B cell (primary cell): ENCODE results near the gene LRP5. TPM values are rescaled to one million over a fixed set of nuclear protein-coding genes. Genes with fewer than 3 reads are reported as not detected.

ENCODE experiments used
- ATAC-seq: fragments of 200-7000 bp; cut with Tn5 transposase; one replicate; pipeline ENCODE4 v1.10.0; 2021; ENCODE audit warnings: low read depth, mild to moderate bottlenecking, moderate number of reproducible peaks, moderate library complexity
- CTCF ChIA-PET: fragments of 350-600 bp; sonication (Branson Sonifier 250); formaldehyde crosslinking; loops from one replicate; lab custom pipeline; 2021; ENCODE audit warnings: antibody characterized with exemption, inconsistent platforms; lab: Charles Lee
- POLR2A ChIA-PET: fragments of 350-600 bp; sonication (Branson Sonifier 250); formaldehyde crosslinking; loops from one replicate; lab custom pipeline; 2021; ENCODE audit warnings: antibody characterized with exemption; lab: Charles Lee
- DNase-seq: peaks from one replicate; pipeline ENCODE4 v3.0.0; 2013
- H2AFZ ChIP-seq: 2 replicates; pipeline ENCODE4 v1.6.1; 2012; ENCODE audit warnings: mild to moderate bottlenecking, low read depth, low read length; ENCODE audit not compliant: insufficient read depth, poor library complexity, severe bottlenecking
- H3K27ac ChIP-seq, 2 donors: 1 replicate in 1 of 2; 2 replicates in 1 of 2; pipeline ENCODE4 v1.5.1; 2012 to 2013; ENCODE audit warnings: low read length in 2 of 2, mild to moderate bottlenecking in 2 of 2, moderate library complexity in 1 of 2
- H3K27me3 ChIP-seq, 4 experiments: fragments of 200-600 bp in 1 of 4; sonication (generic) in 1 of 4; replicated peaks in 1 of 4; 1 replicate in 2 of 4; 2 replicates in 2 of 4; pipeline versions ENCODE4 v1.6.1 to v1.7.0; 2013 to 2016; ENCODE audit warnings: low read length in 3 of 4, mild to moderate bottlenecking in 2 of 4, mixed read lengths in 1 of 4, moderate library complexity in 1 of 4; ENCODE audit not compliant: insufficient read depth in 4 of 4, control insufficient read depth in 3 of 4; ENCODE audit errors: control extremely low read depth in 1 of 4
- H3K36me3 ChIP-seq, 2 experiments: replicated peaks in 1 of 2; 1 replicate in 1 of 2; 2 replicates in 1 of 2; pipeline versions ENCODE4 v1.6.1 to v1.7.1; 2013; ENCODE audit warnings: low read length in 1 of 2; ENCODE audit not compliant: insufficient read depth in 2 of 2, control insufficient read depth in 1 of 2; ENCODE audit errors: control extremely low read depth in 1 of 2, extremely low read depth in 1 of 2
- H3K4me1 ChIP-seq, 2 donors: fragments of 200-600 bp in 1 of 2; sonication (generic) in 1 of 2; 1 replicate in 1 of 2; 2 replicates in 1 of 2; pipeline versions ENCODE4 v1.5.1 to v1.6.1; 2013 to 2017; ENCODE audit warnings: low read length in 2 of 2; ENCODE audit not compliant: control insufficient read depth in 2 of 2, insufficient read depth in 2 of 2
- H3K4me2 ChIP-seq: replicated peaks from 2 replicates; pipeline ENCODE3; 2012; ENCODE audit warnings: mild to moderate bottlenecking, low read depth, low read length; ENCODE audit not compliant: poor library complexity, severe bottlenecking
- H3K4me3 ChIP-seq, 5 experiments: fragments of 200-600 bp in 1 of 5; sonication (generic) in 1 of 5; 1 replicate in 3 of 5; 2 replicates in 2 of 5; pipeline versions ENCODE4 v1.5.1 to v1.7.0; 2011 to 2016; ENCODE audit warnings: low read length in 4 of 5, mild to moderate bottlenecking in 4 of 5, low read depth in 2 of 5, control low read depth in 1 of 5, moderate library complexity in 1 of 5; ENCODE audit not compliant: insufficient read depth in 1 of 5; ENCODE audit errors: control extremely low read depth in 1 of 5, extremely low read depth in 1 of 5
- H3K79me2 ChIP-seq: fragments of 200-600 bp; sonication (generic); one replicate; pipeline ENCODE4 v1.6.0; 2016; ENCODE audit warnings: low read length; ENCODE audit not compliant: control insufficient read depth, insufficient read depth
- H3K9ac ChIP-seq: fragments of 200-600 bp; sonication (generic); 2 replicates; pipeline ENCODE4 v1.6.1; 2017; ENCODE audit warnings: mild to moderate bottlenecking, low read length, moderate library complexity
- H3K9me3 ChIP-seq, 3 donors: one replicate each; pipeline versions ENCODE4 v1.6.1 to v1.7.1; 2013; ENCODE audit warnings: low read length in 2 of 3; ENCODE audit not compliant: control insufficient read depth in 2 of 3, insufficient read depth in 1 of 3; ENCODE audit errors: control extremely low read depth in 1 of 3
- H4K20me1 ChIP-seq: 2 replicates; pipeline ENCODE4 v1.6.0; 2012; ENCODE audit warnings: mild to moderate bottlenecking, low read length; ENCODE audit not compliant: insufficient read depth, control insufficient read depth, poor library complexity, severe bottlenecking
- H3K27ac Mint-ChIP-seq: one replicate; pipeline ENCODE4 v1.8.0; 2021; ENCODE audit warnings: mixed read lengths
- H3K27me3 Mint-ChIP-seq: one replicate; pipeline ENCODE4 v1.8.0; 2021; ENCODE audit warnings: mixed read lengths
- H3K4me1 Mint-ChIP-seq: one replicate; pipeline ENCODE4 v1.8.0; 2021; ENCODE audit warnings: mixed read lengths
- H3K4me3 Mint-ChIP-seq: one replicate; pipeline ENCODE4 v1.8.0; 2021; ENCODE audit warnings: mixed read lengths
- H3K9me3 Mint-ChIP-seq: one replicate; pipeline ENCODE4 v1.8.0; 2022; ENCODE audit warnings: mixed read lengths; ENCODE audit not compliant: insufficient read depth
- CTCF ChIP-seq: fragments of 200-600 bp; IDR thresholded peaks from one replicate; pipeline ENCODE4 v1.8.0; 2022; ENCODE audit warnings: antibody characterized with exemption, mild to moderate bottlenecking
- EZH2 ChIP-seq: IDR thresholded peaks from 2 replicates; pipeline ENCODE4 v1.6.1; 2012; ENCODE audit warnings: borderline replicate concordance, low read depth, mild to moderate bottlenecking, moderate library complexity, low read length; ENCODE audit not compliant: insufficient read depth, poor library complexity, severe bottlenecking
- WGBS: methylation state at CpG from one replicate; pipeline ENCODE4 v1.1.5; 2013; ENCODE audit warnings: missing lambda C conversion rate; ENCODE audit not compliant: insufficient coverage; 5-methylcytosine and 5-hydroxymethylcytosine counted together
- intact Hi-C: fragments of 100-400 bp; cut with micrococcal nuclease; formaldehyde crosslinking; loops from one replicate; pipeline ENCODE4 v1.10.0; 2022
- polyA plus RNA-seq: library from polyadenylated mRNA; depleted of rRNA; stranded (reverse); fragments of >200 nt; gene quantifications from 2 replicates; pipeline ENCODE4 v1.2.3, GENCODE V29; 2012
- total RNA-seq, 2 donors: library from RNA; stranded (reverse); fragments of 120-200 nt in 1 of 2; gene quantifications; 1 replicate in 1 of 2; 2 replicates in 1 of 2; pipeline versions ENCODE4 v1.2.3 to v1.2.4, GENCODE V29; 2013 to 2022

The LRP5 gene
- total and polyA plus RNA-seq, 2 donors (not counting 1 experiment from before 2014, with no cell fraction given): 2.4 to 13.9 TPM

- H3K79me2 ChIP-seq: no peaks in the 10 kb centered on the region
- peaks cover 9 to 21% of the 10 kb centered on the region in 2 donors for H3K4me1 ChIP-seq
- H4K20me1 ChIP-seq: no peaks in the 10 kb centered on the region
- POLR2A ChIA-PET: no interaction called here
- TF ChIP-seq EZH2: no peak
- no peak for TF ChIP-seq CTCF
- CTCF ChIA-PET: no interaction called here
- H3K9ac ChIP-seq: no peak overlapping the region
- no peaks in the 10 kb centered on the region for H3K27me3 Mint-ChIP-seq
- ATAC-seq (no peak), DNase-seq (no peak)
- H3K4me3 Mint-ChIP-seq: no peak overlapping the region
- peaks cover 18% of the 10 kb centered on the region for H3K4me1 Mint-ChIP-seq
- H3K4me2 ChIP-seq: no peak overlapping the region
- intact Hi-C loops: no loop called here
- H3K9me3 Mint-ChIP-seq: no peaks in the 10 kb centered on the region
- no peak overlapping the region for H2AFZ ChIP-seq
- H3K27ac ChIP-seq: no peak overlapping the region
- no peaks in the 10 kb centered on the region for H3K36me3 ChIP-seq
- WGBS: 95% methylated on average over 27 of the region's 32 CpGs
- no peak overlapping the region for H3K4me3 ChIP-seq
- H3K27me3 ChIP-seq: peaks cover 0 to 3% (median 0%) of the 10 kb centered on the region in 4 experiments
- no peak overlapping the region for H3K27ac Mint-ChIP-seq
- peaks cover 0 to 6% (median 0%) of the 10 kb centered on the region in 3 donors for H3K9me3 ChIP-seq
Measured at GRCh38 chr11:68351450-68352275, 39.3 kb downstream of the LRP5 start.

GRCh38 chr11:68352591-68352990, 40.2 kb downstream of the LRP5 start:
- no peaks in the 10 kb centered on the region for H3K27me3 Mint-ChIP-seq
- H3K9ac ChIP-seq: no peak overlapping the region
- H3K4me1 ChIP-seq: peaks cover 4 to 12% of the 10 kb centered on the region in 2 donors

More at GRCh38 chr11:68352591-68352990, 40.2 kb downstream of the LRP5 start:
- H3K9me3 ChIP-seq: peaks cover 0 to 5% (median 0%) of the 10 kb centered on the region in 3 donors
- no peaks in the 10 kb centered on the region for H3K79me2 ChIP-seq
- intact Hi-C loops: no loop called here
- H4K20me1 ChIP-seq: no peaks in the 10 kb centered on the region
- no peaks in the 10 kb centered on the region for H3K9me3 Mint-ChIP-seq
- H3K4me3 ChIP-seq: no peak overlapping the region
- WGBS: 95% methylated on average over 4 of the region's 4 CpGs
- peaks cover 0 to 3% (median 0%) of the 10 kb centered on the region in 4 experiments for H3K27me3 ChIP-seq
- ATAC-seq (no peak), DNase-seq (no peak)
- H3K4me3 Mint-ChIP-seq: no peak overlapping the region
- no peaks in the 10 kb centered on the region for H3K36me3 ChIP-seq
- H3K4me2 ChIP-seq: no peak overlapping the region
- no peak overlapping the region for H3K27ac Mint-ChIP-seq
- H2AFZ ChIP-seq: no peak overlapping the region
- CTCF ChIA-PET: no interaction called here
- TF ChIP-seq CTCF (no peak), EZH2 (no peak)
- no peak overlapping the region for H3K27ac ChIP-seq
- POLR2A ChIA-PET: no interaction called here
- peaks cover 9% of the 10 kb centered on the region for H3K4me1 Mint-ChIP-seq
